Esophagus (tissue), 2 donors: ENCODE measurements around the gene ASPA. TPM values are rescaled to one million over a fixed set of nuclear protein-coding genes. Genes with fewer than 3 reads are reported as not detected.
"Not testable (repeated sequence)": the region's sequence is repeated elsewhere in the genome, so short reads cannot be mapped to it uniquely, and the experiment has no call there.

Source experiments
- H3K27ac ChIP-seq, 2 donors: one replicate each; pipeline ENCODE4 v1.5.1; 2013; ENCODE audit warnings: low read depth in 2 of 2, mild to moderate bottlenecking in 2 of 2, inconsistent platforms in 1 of 2, low read length in 1 of 2, moderate library complexity in 1 of 2
- H3K27me3 ChIP-seq, 2 donors: one replicate each; pipeline ENCODE4 v1.6.1; 2013; ENCODE audit warnings: low read length in 2 of 2, control low read depth in 1 of 2, mild to moderate bottlenecking in 1 of 2; ENCODE audit not compliant: insufficient read depth in 2 of 2, control insufficient read depth in 1 of 2
- H3K36me3 ChIP-seq, 2 donors: one replicate each; pipeline ENCODE4 v1.6.1; 2013; ENCODE audit warnings: low read length in 1 of 2; ENCODE audit not compliant: control insufficient read depth in 2 of 2, insufficient read depth in 2 of 2
- H3K4me1 ChIP-seq, 2 donors: one replicate each; pipeline ENCODE4 v1.6.1; 2013; ENCODE audit warnings: low read length in 1 of 2; ENCODE audit not compliant: control insufficient read depth in 2 of 2, insufficient read depth in 2 of 2
- H3K4me3 ChIP-seq, 2 donors: one replicate each; pipeline ENCODE4 v1.5.1; 2013; ENCODE audit warnings: low read length in 2 of 2, mild to moderate bottlenecking in 2 of 2, low read depth in 1 of 2, moderate library complexity in 1 of 2
- H3K9me3 ChIP-seq, 2 donors: one replicate each; pipeline ENCODE4 v1.6.1; 2013; ENCODE audit warnings: mild to moderate bottlenecking in 2 of 2, low read depth in 1 of 2, low read length in 1 of 2, moderate library complexity in 1 of 2; ENCODE audit not compliant: control insufficient read depth in 2 of 2, insufficient read depth in 1 of 2
- WGBS, 2 donors: extraction: QIAGEN DNeasy Blood & Tissue Kit; methylation state at CpG; one replicate each; pipeline ENCODE4 v1.1.7; 2013; 5-methylcytosine and 5-hydroxymethylcytosine counted together
- polyA plus RNA-seq, 2 donors: library from polyadenylated mRNA; stranded (reverse); fragments of 200-250 nt; gene quantifications; one replicate each; pipeline ENCODE4 v1.2.3, GENCODE V29; 2013
- donor health status: healthy with polysubstance abuse.
- donor health status: Bipolar disorder and iron deficiency.

The ASPA gene
- polyA plus RNA-seq, 2 donors, result 0.38 to 0.61 TPM

DNA sequence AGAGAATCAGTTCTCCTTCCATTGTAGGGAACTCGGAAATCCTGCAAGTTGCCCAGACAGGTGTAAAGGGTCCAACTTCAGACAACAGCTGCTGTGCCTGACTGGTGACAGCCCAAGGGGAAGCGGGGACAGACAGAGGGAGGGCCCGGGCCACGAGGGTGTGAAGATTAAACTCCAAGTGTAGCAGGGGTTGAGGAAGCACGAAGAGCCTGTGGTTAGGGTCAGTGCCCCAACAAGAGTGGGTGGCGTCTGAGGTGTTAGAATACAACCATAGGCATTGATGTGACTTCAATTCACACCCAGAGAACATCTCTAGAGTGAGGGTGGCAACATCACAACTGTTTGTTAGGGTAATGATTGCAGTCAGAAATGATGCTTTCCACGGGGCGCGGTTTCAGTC, 39.1 kb downstream of the ASPA start:
- H3K27me3 ChIP-seq, result no peaks in the 10 kb centered on the region
- H3K9me3 ChIP-seq, result no peaks in the 10 kb centered on the region
- no peaks in the 10 kb centered on the region for H3K4me1 ChIP-seq
- H3K36me3 ChIP-seq, result no peaks in the 10 kb centered on the region
- no peak overlapping the region for H3K4me3 ChIP-seq
- 79 to 80% methylated on average over 9 of the region's 9 CpGs for WGBS, 2 donors
- H3K27ac ChIP-seq, result no peak overlapping the region

DNA sequence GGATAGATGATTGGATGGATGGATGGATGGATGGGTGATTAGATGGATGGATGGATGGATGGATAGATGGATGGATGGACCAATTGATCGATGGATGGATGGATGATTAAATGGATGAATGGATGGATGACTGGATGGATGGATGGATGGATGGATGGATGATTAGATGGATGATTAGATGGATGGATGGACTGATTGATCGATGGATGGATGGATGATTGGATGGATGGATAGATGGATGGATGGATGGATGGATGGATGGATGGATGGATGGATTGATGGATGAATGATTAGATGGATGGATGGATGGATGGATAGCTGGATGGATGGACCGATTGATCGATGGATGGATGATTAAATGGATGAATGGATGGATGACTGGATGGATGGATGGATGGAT, 43.7 kb downstream of the ASPA start:
- H3K4me3 ChIP-seq, H3K9me3 ChIP-seq, H3K36me3 ChIP-seq, H3K27me3 ChIP-seq, H3K4me1 ChIP-seq, H3K27ac ChIP-seq: not testable (repeated sequence)
- WGBS, 2 donors, result 88 to 92% methylated on average over 4 of the region's 4 CpGs

DNA sequence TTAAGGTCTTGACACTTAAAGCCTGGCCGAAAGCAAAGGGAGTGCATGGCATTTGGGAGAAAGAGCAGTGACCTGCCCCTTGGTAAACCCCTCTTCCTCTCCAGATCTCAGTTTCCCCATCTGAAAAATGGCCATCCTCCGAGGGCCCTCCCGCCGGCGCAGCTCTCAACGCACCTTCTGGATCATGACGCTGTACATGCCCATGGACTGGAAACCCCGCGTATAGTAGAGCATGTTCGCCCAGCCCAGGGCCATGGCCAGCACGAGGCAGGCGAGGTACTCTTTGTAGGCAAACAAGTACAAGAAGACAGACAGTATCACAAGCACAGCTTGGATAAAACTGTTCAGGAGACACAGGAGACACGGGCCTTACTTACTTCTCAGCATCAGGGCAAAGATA, 48.2 kb downstream of the ASPA start:
- H3K4me3 ChIP-seq, result no peak overlapping the region
- no peaks in the 10 kb centered on the region for H3K4me1 ChIP-seq
- H3K36me3 ChIP-seq, result no peaks in the 10 kb centered on the region
- WGBS, 2 donors, result 89 to 93% methylated on average over 13 of the region's 13 CpGs
- no peaks in the 10 kb centered on the region for H3K9me3 ChIP-seq
- no peak overlapping the region for H3K27ac ChIP-seq
- H3K27me3 ChIP-seq, result no peaks in the 10 kb centered on the region

DNA sequence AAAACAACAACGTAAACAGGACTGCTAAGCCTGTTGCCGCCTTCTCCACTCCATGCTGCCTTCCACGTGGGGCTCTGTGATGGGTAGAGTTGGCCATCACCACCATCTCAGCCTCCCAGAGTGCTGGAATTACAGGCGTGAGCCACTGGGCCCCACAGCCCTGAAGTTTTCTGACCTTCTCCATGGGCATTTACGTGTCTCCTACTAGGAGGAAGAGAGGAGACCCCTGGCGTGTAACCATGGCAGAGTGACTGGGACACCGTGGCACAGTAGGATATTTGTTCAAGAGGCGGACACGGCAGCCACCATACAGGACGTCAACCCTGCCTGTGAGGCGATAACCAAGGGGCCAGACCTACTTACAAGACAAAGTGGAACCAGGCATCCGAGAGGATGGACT, 50.7 kb downstream of the ASPA start:
- H3K36me3 ChIP-seq, result no peaks in the 10 kb centered on the region
- no peaks in the 10 kb centered on the region for H3K9me3 ChIP-seq
- 89 to 90% methylated on average over 12 of the region's 12 CpGs for WGBS, 2 donors
- H3K27me3 ChIP-seq, result no peaks in the 10 kb centered on the region
- H3K4me1 ChIP-seq, result no peaks in the 10 kb centered on the region
- H3K27ac ChIP-seq, result no peak overlapping the region
- H3K4me3 ChIP-seq, result no peak overlapping the region

DNA sequence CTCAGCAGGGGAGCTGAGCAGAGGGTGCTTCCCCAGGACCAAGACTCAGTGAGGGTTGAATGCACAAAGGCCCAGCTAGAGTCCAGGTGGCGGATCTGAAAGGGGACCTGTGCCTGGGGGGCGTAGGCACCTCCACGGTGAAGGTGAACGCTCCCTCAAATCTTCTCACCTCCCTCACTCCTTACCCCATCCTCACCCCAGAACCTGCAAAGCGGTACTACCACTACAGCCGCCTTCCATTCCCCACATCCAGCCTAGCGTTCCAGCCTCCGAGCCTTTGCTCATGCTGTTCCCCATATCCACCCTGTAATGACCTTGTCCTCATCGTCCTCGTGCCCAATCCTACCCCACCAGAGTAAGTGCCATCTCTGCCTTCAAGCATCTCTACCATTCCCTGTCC, 51.2 kb downstream of the ASPA start:
- H3K27ac ChIP-seq, result no peak overlapping the region
- WGBS, 2 donors, result 75 to 77% methylated on average over 10 of the region's 10 CpGs
- H3K9me3 ChIP-seq, result no peaks in the 10 kb centered on the region

DNA sequence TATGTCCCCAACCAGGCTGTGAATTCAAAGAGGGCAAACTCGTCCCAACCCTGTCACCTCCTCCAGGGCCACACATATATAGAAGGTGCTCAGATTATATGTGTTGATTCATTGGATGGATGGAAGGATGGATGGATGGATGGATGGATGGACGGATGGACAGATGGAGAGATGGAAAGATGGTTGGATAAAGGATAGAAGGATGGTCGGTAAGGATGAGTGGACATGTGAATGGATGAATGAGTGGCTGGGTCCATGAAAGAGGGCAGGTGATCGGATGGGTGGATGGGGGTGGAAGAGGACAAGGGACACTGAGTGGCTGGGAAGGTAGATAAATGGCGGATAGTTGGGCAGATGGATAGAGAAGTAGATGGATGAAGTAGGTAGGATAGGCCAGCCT, 51.7 kb downstream of the ASPA start:
- Histone ChIP-seq H3K27ac (no peak overlapping the region), H3K36me3 (no peaks in the 10 kb centered on the region), H3K9me3 (no peaks in the 10 kb centered on the region), H3K4me1 (no peaks in the 10 kb centered on the region), H3K27me3 (no peaks in the 10 kb centered on the region), H3K4me3 (no peak overlapping the region)
- whole genome bisulfite sequencing, 2 donors, result 91 to 93% methylated on average over 5 of the region's 5 CpGs

More for the DNA sequence above, 51.2 kb downstream of the ASPA start:
- Histone ChIP-seq H3K4me1 (no peaks in the 10 kb centered on the region), H3K4me3 (no peak overlapping the region), H3K27me3 (no peaks in the 10 kb centered on the region), H3K36me3 (no peaks in the 10 kb centered on the region)

DNA sequence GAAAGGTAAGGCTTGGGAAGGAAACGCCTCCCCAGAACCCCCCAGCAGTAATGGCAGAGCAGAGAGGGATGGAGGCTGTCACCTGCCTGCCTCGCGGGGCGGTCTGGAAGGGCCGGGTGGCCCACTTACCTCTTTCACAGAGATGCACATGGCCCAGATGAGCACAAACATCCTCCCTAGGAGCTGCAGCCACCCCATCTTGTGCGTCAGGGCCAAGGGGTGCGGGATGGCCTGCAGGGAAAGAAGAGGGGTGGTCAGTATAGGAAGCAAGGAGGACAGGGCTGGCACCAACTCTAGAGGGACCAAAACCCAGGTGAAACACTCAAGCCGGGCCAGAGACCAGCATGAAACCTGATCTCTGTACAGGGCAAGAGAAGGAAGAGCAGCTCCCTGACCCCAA, 52.1 kb downstream of the ASPA start:
- H3K4me1 ChIP-seq, result no peaks in the 10 kb centered on the region

DNA sequence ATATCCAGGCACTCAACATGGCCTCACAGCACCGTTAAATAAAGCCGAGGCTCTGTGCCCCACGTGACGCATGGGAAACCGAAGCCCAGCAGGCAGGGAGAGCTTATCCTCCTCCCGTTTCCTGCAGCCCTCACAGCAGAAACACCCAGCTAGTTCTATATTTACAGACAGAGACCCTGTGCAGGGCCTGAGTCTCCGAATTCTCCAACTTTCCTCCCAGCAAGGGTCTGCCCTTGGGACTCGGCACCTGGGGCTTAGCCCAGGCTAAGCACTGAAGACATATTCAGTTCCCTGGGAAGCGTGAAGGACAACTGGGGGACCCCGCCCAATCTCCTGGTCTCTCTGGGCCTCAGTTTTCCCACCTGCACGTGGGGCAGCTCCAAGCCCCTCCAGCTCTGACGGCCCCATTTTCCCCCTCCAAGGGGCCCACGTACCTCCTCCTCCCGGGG, 52.6 kb downstream of the ASPA start:
- WGBS, 2 donors, result 77 to 79% methylated on average over 14 of the region's 14 CpGs
- Histone ChIP-seq H3K27me3 (no peaks in the 10 kb centered on the region), H3K27ac (no peak overlapping the region), H3K4me3 (no peak overlapping the region), H3K9me3 (no peaks in the 10 kb centered on the region), H3K4me1 (no peaks in the 10 kb centered on the region), H3K36me3 (no peaks in the 10 kb centered on the region)

More for the DNA sequence above, 52.1 kb downstream of the ASPA start:
- 92 to 93% methylated on average over 8 of the region's 8 CpGs for WGBS, 2 donors
- Histone ChIP-seq H3K4me3 (no peak overlapping the region), H3K36me3 (no peaks in the 10 kb centered on the region), H3K9me3 (no peaks in the 10 kb centered on the region), H3K27ac (no peak overlapping the region), H3K27me3 (no peaks in the 10 kb centered on the region)

DNA sequence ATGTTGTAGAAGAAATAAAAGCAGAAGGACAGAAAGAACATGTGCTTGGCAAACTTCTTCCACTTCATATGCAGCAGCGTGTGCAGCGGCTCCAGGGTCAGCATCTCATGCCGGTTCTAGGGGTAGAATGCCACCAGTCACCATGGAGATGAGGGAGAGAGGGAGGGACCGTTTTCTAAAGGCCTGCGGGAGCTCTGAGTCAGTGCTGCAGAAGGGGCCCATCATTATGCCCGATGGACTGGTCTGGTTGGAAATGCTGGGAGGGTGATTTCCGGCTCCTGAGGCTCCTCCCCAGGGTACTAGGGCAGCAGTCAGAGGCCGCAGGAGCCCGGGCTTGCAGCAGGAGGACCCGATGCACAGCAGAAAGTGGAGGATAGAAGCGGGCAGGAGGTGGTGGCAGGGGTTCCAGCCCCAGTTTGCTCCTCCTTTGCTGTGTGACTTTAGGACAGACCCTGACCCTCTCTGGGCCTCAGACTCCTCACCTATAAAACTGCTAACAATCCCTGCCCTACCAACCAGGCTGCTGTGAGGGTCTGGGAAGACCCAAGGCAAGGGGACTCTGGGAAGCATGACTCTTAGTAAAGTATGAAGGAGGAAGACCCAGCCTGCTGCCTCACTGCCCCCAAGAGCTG, 53.2 kb downstream of the ASPA start:
- WGBS, 2 donors, result 55 to 65% methylated on average over 11 of the region's 11 CpGs
- H3K27ac ChIP-seq, result no peak overlapping the region
- no peak overlapping the region for H3K4me3 ChIP-seq
- no peaks in the 10 kb centered on the region for H3K36me3 ChIP-seq
- no peaks in the 10 kb centered on the region for H3K9me3 ChIP-seq
- H3K27me3 ChIP-seq, result no peaks in the 10 kb centered on the region
- H3K4me1 ChIP-seq, result no peaks in the 10 kb centered on the region
